Non-pigmented ciliary epithelial cell (primary cell): ENCODE measurements around the gene OCIAD1.

Experiments used
- DNase-seq: peaks from one replicate; pipeline ENCODE4 v3.0.0-alpha.2; 2010; ENCODE audit warnings: low read depth

OCIAD1 gene

GRCh38 chr4:48891028-48891619 lies 60.2 kb downstream of the OCIAD1 start:
- no peak for DNase-seq

GRCh38 chr4:48896845-48897244 lies 66.0 kb downstream of the OCIAD1 start:
- DNase-seq: no peak

DNA sequence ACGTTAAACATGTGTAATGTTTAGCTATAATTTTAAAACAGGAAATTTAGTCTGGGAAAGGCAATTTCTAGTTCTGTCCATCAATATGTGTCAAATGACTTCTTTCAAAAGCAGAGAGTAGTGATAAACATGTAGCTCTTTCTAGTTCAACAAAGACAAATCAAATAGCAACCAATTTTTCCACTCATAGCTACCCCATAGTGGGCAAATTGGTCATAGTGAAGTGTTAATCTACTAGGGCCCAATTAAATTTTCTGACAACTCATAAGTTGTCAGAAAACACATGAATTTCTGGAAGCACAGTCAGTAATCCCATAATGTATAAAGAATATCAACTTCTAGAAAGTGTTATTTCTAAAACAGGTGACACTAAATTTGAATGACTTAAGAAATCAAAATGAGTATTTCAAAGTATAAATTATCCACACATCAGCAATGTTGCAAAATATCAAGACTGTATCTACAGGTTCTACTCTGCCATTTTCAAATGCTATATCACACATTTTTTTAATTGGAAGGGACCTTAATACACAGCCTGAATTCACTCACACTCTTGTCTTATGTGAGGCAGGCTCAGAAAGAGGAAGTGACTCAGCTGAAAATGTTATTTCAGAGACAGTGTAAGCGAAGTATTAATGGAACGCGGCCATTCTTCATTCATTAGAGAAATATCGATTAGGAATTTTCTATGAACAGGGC lies 68.0 kb downstream of the OCIAD1 start:
- no peak for DNase-seq

- no peak for DNase-seq
Observed at GRCh38 chr4:48899432-48899749, 68.5 kb downstream of the OCIAD1 start.

DNA sequence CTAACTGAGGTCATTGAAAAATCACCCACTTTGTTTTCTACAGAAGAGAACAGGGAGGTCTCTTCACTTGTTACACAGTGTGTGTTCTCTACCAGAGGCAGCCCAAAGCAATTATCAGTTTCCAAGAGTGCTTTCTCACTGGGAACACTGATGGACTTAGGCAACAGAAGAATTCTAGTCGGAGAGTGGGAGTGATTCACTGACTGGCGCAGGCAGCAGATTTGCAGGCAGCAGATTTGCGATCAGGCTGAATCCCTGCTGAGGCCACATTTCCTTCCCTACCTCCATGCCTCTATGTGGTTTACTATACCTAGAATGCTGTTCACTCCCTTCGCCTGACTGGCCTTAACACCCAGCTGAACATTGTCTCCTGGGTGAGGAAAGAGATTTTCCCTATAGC lies 69.1 kb downstream of the OCIAD1 start:
- peak; percentile 68 for DNase-seq

DNA sequence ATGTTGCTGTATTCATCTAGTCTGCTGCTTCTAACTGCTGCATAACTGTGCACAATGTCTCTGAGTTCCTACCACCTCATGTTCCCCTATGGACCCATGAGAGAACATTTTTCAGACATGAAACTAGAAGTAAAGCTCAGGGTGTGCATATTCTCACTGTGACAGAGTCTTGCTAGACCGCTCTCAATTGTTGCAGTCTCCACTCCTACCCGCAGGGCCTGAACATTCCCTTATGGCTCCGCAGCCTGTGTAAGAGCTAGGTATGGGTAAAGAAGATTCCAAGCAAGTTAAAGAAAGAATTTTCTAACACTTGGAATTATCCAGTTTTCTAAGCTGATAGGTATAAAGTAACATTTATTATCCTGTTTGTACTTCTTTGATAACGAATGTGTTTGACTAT lies 70.3 kb downstream of the OCIAD1 start:
- DNase-seq: no peak

- DNase-seq: no peak
Observed at GRCh38 chr4:48902266-48902665, 71.4 kb downstream of the OCIAD1 start.

GRCh38 chr4:48904101-48904500 lies 73.2 kb downstream of the OCIAD1 start:
- no peak for DNase-seq

DNA sequence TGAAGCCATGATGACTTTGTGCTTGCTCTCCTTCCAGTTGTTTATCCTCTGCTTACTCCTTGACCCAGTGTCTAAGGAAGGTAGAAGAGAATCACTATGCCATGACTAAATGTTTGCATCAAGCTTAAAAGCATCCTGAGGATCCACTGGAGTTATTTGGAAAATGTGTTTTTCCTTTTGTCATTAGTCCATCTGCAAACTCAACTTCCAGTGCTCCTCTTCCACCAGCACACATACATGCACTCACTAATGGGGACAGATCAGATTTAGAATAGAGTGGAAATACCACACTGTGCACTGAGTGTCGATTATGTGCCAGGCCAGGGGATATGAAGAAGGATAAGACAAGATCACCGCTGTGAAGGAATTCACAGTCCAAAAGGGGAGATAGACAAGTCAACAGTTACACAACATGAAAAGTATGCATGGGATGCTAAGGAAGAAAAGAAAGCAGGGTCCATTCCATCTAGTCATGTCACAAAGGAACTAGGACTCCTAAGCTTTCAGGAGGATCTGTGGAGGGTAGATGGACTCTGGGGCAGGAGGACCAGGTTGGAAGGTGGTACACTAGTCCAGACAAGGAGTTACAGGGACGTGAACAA lies 73.8 kb downstream of the OCIAD1 start:
- no peak for DNase-seq

DNA sequence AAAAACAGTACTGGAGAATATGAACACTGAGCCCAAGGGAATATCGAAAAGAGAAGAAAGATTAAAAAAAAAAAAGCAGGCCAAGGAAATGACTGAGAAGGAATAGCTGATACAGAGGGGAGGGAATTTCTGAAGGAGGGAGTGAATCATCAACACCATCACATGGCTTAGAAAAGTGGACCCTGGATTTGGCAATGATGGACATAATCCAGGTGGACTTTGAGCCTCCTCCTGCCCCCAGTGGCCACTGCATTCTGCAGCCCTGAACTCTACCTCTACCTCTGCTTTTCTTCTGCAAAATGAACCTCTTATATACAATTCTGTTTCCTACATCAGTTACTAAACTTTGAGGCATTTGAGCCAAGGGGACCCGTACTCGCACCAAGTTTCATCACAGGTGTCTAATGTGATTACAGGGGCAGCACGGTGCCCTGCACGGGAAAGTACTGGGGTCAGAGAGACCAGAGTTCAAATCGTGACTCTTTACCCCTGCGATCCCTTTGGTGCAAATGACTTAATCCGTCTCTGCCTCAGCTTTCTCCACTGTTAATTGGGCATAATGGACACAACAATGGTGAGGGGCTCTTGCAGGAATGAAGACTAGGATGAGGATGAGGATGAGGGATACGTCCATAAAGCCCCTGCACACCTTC lies 74.6 kb downstream of the OCIAD1 start:
- no peak for DNase-seq

GRCh38 chr4:48906206-48907173 lies 75.6 kb downstream of the OCIAD1 start, which contains the start of gene OCIAD2:
Gene OCIAD2 (minus strand): TSS chr4:48906774. CDS start chr4:48904549, 2,225 bp downstream.
- no peak for DNase-seq

GRCh38 chr4:48907706-48908477 lies 77.0 kb downstream of the OCIAD1 start:
- no peak for DNase-seq

DNA sequence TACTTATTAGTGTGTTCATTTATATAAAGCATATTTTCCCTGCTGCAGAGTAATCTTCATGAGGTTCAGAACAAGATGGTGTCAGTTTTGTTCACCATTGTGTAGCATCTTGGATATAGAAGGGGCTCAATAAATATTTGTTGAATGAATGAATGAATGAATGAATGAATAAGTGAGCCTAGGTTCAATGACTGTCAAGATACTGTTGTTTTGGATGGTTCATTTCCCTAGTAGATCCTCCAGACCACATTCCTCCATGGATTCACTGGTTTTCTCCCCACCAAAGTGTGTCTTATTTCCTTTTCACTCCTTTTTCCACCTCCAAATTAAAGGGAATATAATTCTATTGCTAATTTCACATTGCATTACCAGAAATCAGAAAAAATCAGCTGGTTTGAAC lies 77.8 kb downstream of the OCIAD1 start:
- no peak for DNase-seq

GRCh38 chr4:48909697-48910096 lies 78.8 kb downstream of the OCIAD1 start:
- peak; percentile 97 for DNase-seq

GRCh38 chr4:48910511-48910910 lies 79.6 kb downstream of the OCIAD1 start:
- DNase-seq: no peak
